GM23338 (cell line): ENCODE results near the gene HOXD8. TPM values are rescaled to one million over a fixed set of nuclear protein-coding genes. Genes with fewer than 3 reads are reported as not detected.

Source experiments
- ATAC-seq: fragments of 200-7000 bp; cut with Tn5 transposase; 3 replicates; pipeline ENCODE4 v1.9.1; 2020
- DNase-seq: peaks from one replicate; pipeline ENCODE4 v3.0.0-alpha.2; 2015; ENCODE audit warnings: low spot score
- H2AFZ ChIP-seq: fragments of 200-600 bp; sonication (generic); 2 replicates; pipeline ENCODE4 v1.8.0; 2016; ENCODE audit warnings: antibody characterized with exemption, mild to moderate bottlenecking, moderate library complexity
- H3F3A ChIP-seq: fragments of 200-600 bp; sonication (generic); replicated peaks from 2 replicates; pipeline ENCODE4 v1.8.0; 2017; ENCODE audit warnings: antibody characterized with exemption, mixed run types, low read depth
- H3K27ac ChIP-seq: fragments of 200-600 bp; sonication (generic); 2 replicates; pipeline ENCODE4 v1.6.1; 2016; ENCODE audit warnings: low read depth
- H3K27me3 ChIP-seq: fragments of 200-600 bp; sonication (generic); 2 replicates; pipeline ENCODE4 v1.8.0; 2016; ENCODE audit warnings: mild to moderate bottlenecking, mixed run types, moderate library complexity; ENCODE audit not compliant: insufficient read depth
- H3K36me3 ChIP-seq: fragments of 200-600 bp; sonication (generic); 2 replicates; pipeline ENCODE4 v1.8.0; 2016; ENCODE audit warnings: mild to moderate bottlenecking; ENCODE audit not compliant: insufficient read depth
- H3K4me1 ChIP-seq: fragments of 200-600 bp; sonication (generic); 2 replicates; pipeline ENCODE4 v1.8.0; 2016; ENCODE audit warnings: mild to moderate bottlenecking, moderate library complexity; ENCODE audit not compliant: insufficient read depth
- H3K4me2 ChIP-seq: fragments of 200-600 bp; sonication (generic); 2 replicates; pipeline ENCODE4 v1.7.1; 2017; ENCODE audit warnings: mixed run types
- H3K4me3 ChIP-seq: fragments of 200-600 bp; sonication (generic); 2 replicates; pipeline ENCODE4 v1.6.1; 2016; ENCODE audit warnings: mixed run types
- H3K79me2 ChIP-seq: fragments of 200-600 bp; sonication (generic); replicated peaks from 2 replicates; pipeline ENCODE4 v1.8.0; 2017; ENCODE audit warnings: mild to moderate bottlenecking; ENCODE audit not compliant: insufficient read depth
- H3K9me2 ChIP-seq: fragments of 200-600 bp; sonication (generic); 2 replicates; pipeline ENCODE4 v1.8.0; 2017; ENCODE audit not compliant: insufficient read depth
- H4K20me1 ChIP-seq: fragments of 200-600 bp; sonication (generic); replicated peaks from 2 replicates; pipeline ENCODE4 v1.8.0; 2017; ENCODE audit warnings: mild to moderate bottlenecking; ENCODE audit not compliant: insufficient read depth
- H3K27ac Mint-ChIP-seq: 2 replicates; pipeline ENCODE4 v1.8.0; 2020; ENCODE audit warnings: inconsistent platforms, mild to moderate bottlenecking, moderate library complexity, mixed read lengths
- H3K27me3 Mint-ChIP-seq: 3 replicates; pipeline ENCODE4 v1.8.0; 2022; ENCODE audit warnings: low read depth, mild to moderate bottlenecking, moderate library complexity, mixed read lengths, inconsistent platforms; ENCODE audit not compliant: insufficient read depth, poor library complexity
- H3K36me3 Mint-ChIP-seq: 3 replicates; pipeline ENCODE4 v1.8.0; 2021; ENCODE audit warnings: low read depth, mild to moderate bottlenecking, inconsistent platforms, moderate library complexity, mixed read lengths
- H3K4me1 Mint-ChIP-seq: 3 replicates; pipeline ENCODE4 v1.8.0; 2020; ENCODE audit warnings: mild to moderate bottlenecking, inconsistent platforms, mixed read lengths
- H3K4me3 Mint-ChIP-seq: 3 replicates; pipeline ENCODE4 v1.8.0; 2021; ENCODE audit warnings: moderate library complexity, mild to moderate bottlenecking, inconsistent platforms, mixed read lengths
- H3K9me3 Mint-ChIP-seq: 3 replicates; pipeline ENCODE4 v1.8.0; 2020; ENCODE audit warnings: moderate library complexity, mild to moderate bottlenecking, inconsistent platforms, mixed read lengths
- CREB1 ChIP-seq: fragments of 250-450 bp; sonication (Bioruptor Pico); IDR thresholded peaks from 2 replicates; pipeline ENCODE4 v1.5.0; 2020; ENCODE audit warnings: low read depth, mild to moderate bottlenecking, moderate library complexity
- CTCF ChIP-seq, 2 experiments: fragments of 200-600 bp in 1 of 2; sonication (generic) in 1 of 2; conservative IDR thresholded peaks; 2 replicates each; pipeline versions ENCODE4 v1.5.1 to v1.6.1; 2016 to 2017; ENCODE audit warnings: antibody characterized with exemption in 2 of 2, low read depth in 2 of 2, mild to moderate bottlenecking in 2 of 2, moderate library complexity in 1 of 2
- ETS1 ChIP-seq: IDR thresholded peaks from 2 replicates; pipeline ENCODE4 v1.6.1; 2016; ENCODE audit warnings: antibody characterized with exemption
- EZH2 ChIP-seq: fragments of 200-600 bp; sonication (generic); IDR thresholded peaks from one replicate; pipeline ENCODE4 v1.8.0; 2017; ENCODE audit warnings: antibody characterized with exemption, mild to moderate bottlenecking, low read depth; ENCODE audit not compliant: unreplicated experiment
- EZH2phosphoT487 ChIP-seq: fragments of 200-600 bp; sonication (generic); IDR thresholded peaks from one replicate; pipeline ENCODE4 v1.8.1; 2018; ENCODE audit warnings: antibody characterized with exemption; ENCODE audit not compliant: unreplicated experiment
- JUNB ChIP-seq: IDR thresholded peaks from one replicate; pipeline ENCODE4 v1.6.1; 2016; ENCODE audit warnings: antibody characterized with exemption; ENCODE audit not compliant: unreplicated experiment
- ZNF114 ChIP-seq: fragments of 250-450 bp; sonication (Bioruptor Pico); IDR thresholded peaks from 2 replicates; pipeline ENCODE4 v1.5.0; 2020; ENCODE audit warnings: mild to moderate bottlenecking, moderate library complexity
- ZNF331 ChIP-seq: fragments of 250-450 bp; sonication (Bioruptor Pico); IDR thresholded peaks from 2 replicates; pipeline ENCODE4 v1.5.0; 2020; ENCODE audit warnings: low read depth, mild to moderate bottlenecking, moderate library complexity
- ZNF462 ChIP-seq: fragments of 250-450 bp; sonication (Bioruptor Pico); IDR thresholded peaks from 2 replicates; pipeline ENCODE4 v1.5.0; 2020; ENCODE audit warnings: mild to moderate bottlenecking, moderate library complexity
- polyA plus RNA-seq: library from polyadenylated mRNA; unstranded; fragments of >200 nt; fragmentation: Nextera tagmentation; extraction: Ambion mirVana; gene quantifications from 2 replicates; pipeline ENCODE4 v1.2.1, GENCODE V29; 2016
- total RNA-seq: library from RNA; depleted of rRNA; stranded (reverse); fragments of >200 nt; shearing (Covaris generic); gene quantifications from 2 replicates; pipeline ENCODE4 v1.2.3, GENCODE V29; 2014

The HOXD8 gene
- total and polyA plus RNA-seq, 2 experiments from 2014 or later, result not detected

GRCh38 chr2:176129813-176130146, 275 bp downstream of the HOXD8 start (continued):
- TF ChIP-seq JUNB, result no peak
- no peak for TF ChIP-seq EZH2phosphoT487

- Histone ChIP-seq H3K27me3 (peaks cover 100% of the 10 kb centered on the region), H4K20me1 (peaks cover 53% of the 10 kb centered on the region), H3K79me2 (no peaks in the 10 kb centered on the region), H3K4me2 (peak overlapping the region; percentile 67; the same call in 1 of the 2 replicates), H3K4me3 (peak overlapping the region; percentile 47; the same call in 1 of the 2 replicates), H2AFZ (no peak overlapping the region), H3F3A (peaks cover 72% of the 10 kb centered on the region), H3K9me2 (no peaks in the 10 kb centered on the region), H3K4me1 (peaks cover 28% of the 10 kb centered on the region), H3K36me3 (no peaks in the 10 kb centered on the region), H3K27ac (no peak overlapping the region)
- Mint-ChIP-seq H3K4me1 (peaks cover 27% of the 10 kb centered on the region), H3K27ac (no peak overlapping the region), H3K27me3 (peaks cover 96% of the 10 kb centered on the region), H3K36me3 (no peaks in the 10 kb centered on the region; the same call in 2 of the 3 replicates), H3K9me3 (peaks cover 5% of the 10 kb centered on the region; the same call in 1 of the 3 replicates), H3K4me3 (peak overlapping the region; percentile 59; the same call in 1 of the 3 replicates)
- DNase-seq, result peak; percentile 67
- peak; percentile 29 for ATAC-seq
- TF ChIP-seq EZH2, result peak; percentile 91
- no peak for TF ChIP-seq CREB1
- no peak for TF ChIP-seq ZNF462 (CRISPR knock-in tag)
- TF ChIP-seq ETS1, result no peak
- no peak for TF ChIP-seq ZNF114 (CRISPR knock-in tag)
- TF ChIP-seq JUNB, result no peak
- TF ChIP-seq ZNF331, result no peak
- peak; percentile 95 for TF ChIP-seq EZH2phosphoT487
- TF ChIP-seq CTCF (conservative IDR thresholded peaks at IDR 0.05; ENCODE audit: low read depth in 2 of 2), result no peak
These were observed 847 bp downstream of the HOXD8 start for GRCh38 chr2:176130147-176130956.
